H1 (cell line): ENCODE data around the gene SLC25A39. TPM values are rescaled to one million over a fixed set of nuclear protein-coding genes. Genes with fewer than 3 reads are reported as not detected.
A peak's percentile ranks its signal among the peaks of the same experiment; 100 is the strongest.

Source experiments
- CTCF ChIA-PET: fragments of 300-600 bp; sonication (Branson Sonifier 250); formaldehyde crosslinking; loops from one replicate; lab custom pipeline; 2021; ENCODE audit not compliant: partially characterized antibody; lab: Charles Lee
- POLR2A ChIA-PET: fragments of 300-600 bp; sonication (Branson Sonifier 250); formaldehyde crosslinking; loops from one replicate; lab custom pipeline; 2021; ENCODE audit warnings: inconsistent platforms; ENCODE audit not compliant: partially characterized antibody; lab: Charles Lee
- DNase-seq, 2 experiments: peaks; one replicate each; pipeline versions ENCODE4 v3.0.0 to v3.0.0-alpha.2; 2010 to 2022; ENCODE audit warnings: low spot score in 2 of 2, low read depth in 1 of 2, mixed read lengths in 1 of 2
- FAIRE-seq: peaks from 2 replicates; lab custom pipeline; 2011; peaks lifted over from hg19 to GRCh38; lab: Jason Lieb, UNC
- H2AFZ ChIP-seq: 2 replicates; pipeline ENCODE4 v1.8.1; 2012; ENCODE audit warnings: low read length, inconsistent platforms
- H2AK5ac ChIP-seq: 2 replicates; pipeline ENCODE4 v1.6.1; 2013; ENCODE audit warnings: low read depth, low read length
- H2BK120ac ChIP-seq: replicated peaks from 2 replicates; pipeline ENCODE3; 2013; ENCODE audit warnings: low read depth, low read length, inconsistent platforms
- H2BK12ac ChIP-seq: 2 replicates; pipeline ENCODE4 v1.6.1; 2013; ENCODE audit warnings: low read depth, low read length
- H2BK15ac ChIP-seq: 2 replicates; pipeline ENCODE4 v1.6.1; 2013; ENCODE audit warnings: low read length
- H2BK20ac ChIP-seq: 2 replicates; pipeline ENCODE4 v1.6.1; 2013; ENCODE audit warnings: low read length
- H2BK5ac ChIP-seq: 2 replicates; pipeline ENCODE4 v1.6.1; 2013; ENCODE audit warnings: low read depth, low read length
- H3K14ac ChIP-seq: 2 replicates; pipeline ENCODE4 v1.6.1; 2013; ENCODE audit warnings: inconsistent platforms; ENCODE audit not compliant: insufficient read length
- H3K18ac ChIP-seq: 2 replicates; pipeline ENCODE4 v1.6.1; 2013; ENCODE audit warnings: low read length; ENCODE audit errors: extremely low read depth
- H3K23ac ChIP-seq: 2 replicates; pipeline ENCODE4 v1.6.1; 2013; ENCODE audit warnings: inconsistent platforms; ENCODE audit not compliant: insufficient read length
- H3K23me2 ChIP-seq: 2 replicates; pipeline ENCODE4 v1.6.1; 2013; ENCODE audit warnings: low read depth, low read length
- H3K27ac ChIP-seq: 2 replicates; pipeline ENCODE4 v1.6.1; 2011; ENCODE audit warnings: low read depth, low read length, inconsistent platforms
- H3K27me3 ChIP-seq, 4 experiments: replicated peaks in 1 of 4; 1 replicate in 1 of 4; 2 replicates in 3 of 4; pipeline versions ENCODE4 v1.6.1 to v1.8.1; 2011 to 2013; ENCODE audit warnings: low read length in 3 of 4, mild to moderate bottlenecking in 3 of 4, inconsistent platforms in 2 of 4, mixed read lengths in 2 of 4, moderate library complexity in 1 of 4; ENCODE audit not compliant: control insufficient read depth in 3 of 4, insufficient read depth in 3 of 4; ENCODE audit errors: extremely low read depth in 1 of 4
- H3K36me3 ChIP-seq, 4 experiments: 2 replicates each; pipeline versions ENCODE4 v1.6.1 to v1.8.1; 2011 to 2013; ENCODE audit warnings: mild to moderate bottlenecking in 4 of 4, low read length in 3 of 4, moderate library complexity in 2 of 4, control low read depth in 1 of 4, inconsistent platforms in 1 of 4; ENCODE audit not compliant: insufficient read depth in 4 of 4, control insufficient read depth in 2 of 4
- H3K4ac ChIP-seq: replicated peaks from 2 replicates; pipeline ENCODE3; 2013; ENCODE audit warnings: low read length, low read depth, mixed read lengths, inconsistent platforms; ENCODE audit not compliant: insufficient read length
- H3K4me1 ChIP-seq, 4 experiments: replicated peaks in 1 of 4; 1 replicate in 1 of 4; 2 replicates in 3 of 4; pipeline versions ENCODE4 v1.6.1 to v1.8.1; 2011 to 2013; ENCODE audit warnings: low read length in 3 of 4, inconsistent platforms in 2 of 4, mixed read lengths in 1 of 4; ENCODE audit not compliant: insufficient read depth in 4 of 4, control insufficient read depth in 3 of 4
- H3K4me2 ChIP-seq, 2 experiments: 2 replicates each; pipeline versions ENCODE4 v1.6.1 to v1.8.1; 2011 to 2013; ENCODE audit warnings: low read depth in 2 of 2, low read length in 2 of 2, control low read depth in 1 of 2, inconsistent platforms in 1 of 2, mild to moderate bottlenecking in 1 of 2; ENCODE audit not compliant: insufficient read depth in 1 of 2
- H3K4me3 ChIP-seq, 4 experiments: fragments of 200-600, 300-600 bp in 1 of 4; sonication (generic), shearing (Covaris generic), sonication (Bioruptor Twin) in 1 of 4; 2 replicates each; pipeline versions ENCODE4 v1.5.1 to v1.8.1; 2011 to 2016; ENCODE audit warnings: low read length in 4 of 4, low read depth in 3 of 4, control low read depth in 2 of 4, inconsistent platforms in 2 of 4, mild to moderate bottlenecking in 2 of 4, mixed read lengths in 1 of 4, moderate library complexity in 1 of 4; ENCODE audit not compliant: insufficient read depth in 2 of 4; ENCODE audit errors: extremely low read depth in 1 of 4
- H3K56ac ChIP-seq: replicated peaks from 2 replicates; pipeline ENCODE3; 2013; ENCODE audit warnings: low read depth, mild to moderate bottlenecking, mixed read lengths, low read length, inconsistent platforms; ENCODE audit not compliant: insufficient read length
- H3K79me1 ChIP-seq: 2 replicates; pipeline ENCODE4 v1.6.1; 2013; ENCODE audit warnings: low read depth, low read length, control low read depth
- H3K79me2 ChIP-seq, 2 experiments: 2 replicates each; pipeline versions ENCODE4 v1.6.1 to v1.8.1; 2012 to 2013; ENCODE audit warnings: low read length in 2 of 2, mild to moderate bottlenecking in 2 of 2, inconsistent platforms in 1 of 2; ENCODE audit not compliant: insufficient read depth in 2 of 2, control insufficient read depth in 1 of 2
- H3K9ac ChIP-seq, 4 experiments: replicated peaks in 1 of 4; 1 replicate in 1 of 4; 2 replicates in 3 of 4; pipeline versions ENCODE4 v1.6.1 to v1.8.1; 2011 to 2013; ENCODE audit warnings: low read depth in 3 of 4, low read length in 3 of 4, control low read depth in 2 of 4, mild to moderate bottlenecking in 2 of 4, moderate library complexity in 2 of 4, inconsistent platforms in 1 of 4; ENCODE audit errors: extremely low read depth in 1 of 4
- H3K9me3 ChIP-seq, 2 experiments: 2 replicates each; pipeline versions ENCODE4 v1.6.1 to v1.8.1; 2012 to 2013; ENCODE audit warnings: mild to moderate bottlenecking in 2 of 2, moderate library complexity in 2 of 2, control low read depth in 1 of 2, inconsistent platforms in 1 of 2, low read depth in 1 of 2, low read length in 1 of 2, mixed read lengths in 1 of 2; ENCODE audit not compliant: insufficient read depth in 2 of 2
- H4K20me1 ChIP-seq, 2 experiments: replicated peaks in 1 of 2; 2 replicates each; pipeline versions ENCODE3 to v1.8.1; 2011 to 2013; ENCODE audit warnings: inconsistent platforms in 2 of 2, low read length in 2 of 2, mild to moderate bottlenecking in 1 of 2; ENCODE audit not compliant: insufficient read depth in 2 of 2, control insufficient read depth in 1 of 2
- H4K5ac ChIP-seq: 2 replicates; pipeline ENCODE4 v1.6.1; 2013; ENCODE audit warnings: low read length, low read depth, mixed read lengths, inconsistent platforms; ENCODE audit not compliant: insufficient read length
- H4K8ac ChIP-seq: 2 replicates; pipeline ENCODE4 v1.8.0; 2013; ENCODE audit warnings: mild to moderate bottlenecking, moderate library complexity, low read length, inconsistent platforms; ENCODE audit not compliant: insufficient read depth; ENCODE audit errors: extremely low read depth
- H4K91ac ChIP-seq: replicated peaks from 2 replicates; pipeline ENCODE3; 2013; ENCODE audit warnings: low read length, mixed read lengths, inconsistent platforms; ENCODE audit not compliant: insufficient read length
- CTBP2 ChIP-seq: IDR thresholded peaks from 2 replicates; pipeline ENCODE4 v1.7.0; 2011; ENCODE audit warnings: borderline replicate concordance, mild to moderate bottlenecking, moderate library complexity, mixed read lengths, low read length; ENCODE audit not compliant: insufficient read depth, insufficient read length
- KDM1A ChIP-seq: fragments of 200-600, 300-600 bp; sonication (generic); IDR thresholded peaks from 2 replicates; pipeline ENCODE4 v1.7.1; 2016; ENCODE audit warnings: mild to moderate bottlenecking, low read length, borderline replicate concordance
- POLR2A ChIP-seq, 2 experiments: IDR thresholded peaks; 1 replicate in 1 of 2; 2 replicates in 1 of 2; pipeline ENCODE4 v1.6.1; 2011; ENCODE audit warnings: low read depth in 2 of 2, low read length in 2 of 2, mild to moderate bottlenecking in 2 of 2; ENCODE audit errors: control extremely low read depth in 1 of 2
- POLR2AphosphoS5 ChIP-seq: IDR thresholded peaks from 2 replicates; pipeline ENCODE4 v1.6.1; 2011; ENCODE audit warnings: low read depth, low read length
- POU5F1 ChIP-seq: IDR thresholded peaks from 2 replicates; pipeline ENCODE4 v1.6.1; 2011; ENCODE audit warnings: low read depth, mild to moderate bottlenecking, low read length, moderate library complexity
- RBBP5 ChIP-seq: IDR thresholded peaks from 2 replicates; pipeline ENCODE4 v1.7.1; 2012; ENCODE audit warnings: low read depth, mild to moderate bottlenecking, inconsistent platforms, low read length, moderate library complexity, borderline replicate concordance
- RXRA ChIP-seq: IDR thresholded peaks from 2 replicates; pipeline ENCODE4 v1.6.1; 2011; ENCODE audit warnings: low read depth, mild to moderate bottlenecking, low read length, moderate library complexity; ENCODE audit not compliant: insufficient read depth
- TCF12 ChIP-seq: IDR thresholded peaks from 2 replicates; pipeline ENCODE4 v1.6.1; 2011; ENCODE audit warnings: low read depth, mild to moderate bottlenecking, low read length
- TEAD4 ChIP-seq: IDR thresholded peaks from 2 replicates; pipeline ENCODE4 v1.6.1; 2012; ENCODE audit warnings: low read depth, low read length, inconsistent platforms, mixed read lengths
- USF2 ChIP-seq: IDR thresholded peaks from 2 replicates; pipeline ENCODE4 v1.6.1; 2011; ENCODE audit warnings: low read length, improper control_type of control experiment
- WGBS, 2 experiments: shearing (Covaris generic) in 1 of 2; methylation state at CpG; one replicate each; pipeline versions ENCODE4 v1.1.6 to v1.1.7; 2013 to 2015; ENCODE audit warnings: low lambda C conversion rate in 2 of 2, mixed read lengths in 2 of 2, inconsistent platforms in 1 of 2, low coverage in 1 of 2, missing lambda C conversion rate in 1 of 2; ENCODE audit not compliant: insufficient replicate concordance in 2 of 2, insufficient coverage in 1 of 2, insufficient read length in 1 of 2; ENCODE audit errors: extremely low coverage in 1 of 2, missing lambda C conversion rate in 1 of 2; 5-methylcytosine and 5-hydroxymethylcytosine counted together
- polyA plus RNA-seq, 7 experiments: library from polyadenylated mRNA; depleted of rRNA in 3 of 7; stranded (reverse) in 5 of 7; unstranded in 2 of 7; fragments of >200 nt in 5 of 7; fragments of 200-250 nt in 2 of 7; gene quantifications; 1 replicate in 5 of 7; 2 replicates in 1 of 7; 4 replicates in 1 of 7; pipeline versions ENCODE4 v1.2.1 to v1.2.3, GENCODE V29; 2011 to 2013; ENCODE audit warnings: missing spikeins in 2 of 7, mixed read lengths in 2 of 7
- total RNA-seq: library from RNA; stranded (reverse); fragmentation: NEBNext Ultra II Directional; extraction: Animal tissue kit (Norgen Biotek cat#: 25700); gene quantifications from 2 replicates; pipeline ENCODE4 v1.2.1, GENCODE V29; 2021

SLC25A39 gene
- total and polyA plus RNA-seq, 2 of the 8 experiments (the other 6 are each of a cell fraction or from before 2014, with no cell fraction given) = 200 to 291 TPM

GRCh38 chr17:44352828-44353671, 28.4 kb upstream of the SLC25A39 start:
- H2BK20ac ChIP-seq = no peak overlapping the region
- H2BK5ac ChIP-seq = no peak overlapping the region
- H3K23ac ChIP-seq = no peak overlapping the region
- H4K8ac ChIP-seq = no peak overlapping the region; the same call in 1 of the 2 replicates
- peaks cover 4 to 23% of the 10 kb centered on the region in 2 experiments for H4K20me1 ChIP-seq
- no peak overlapping the region for H4K5ac ChIP-seq
- H2BK15ac ChIP-seq = no peak overlapping the region
- CTCF ChIA-PET = interaction anchor here (0.7 to 5.7 kb wide), 11 partner anchors 8 to 293 kb away, joined by 3 to 62 read pairs (median 19); partner anchors contain the start of genes ASB16, FAM171A2, GRN and TMUB2
- H3K4me1 ChIP-seq = peaks cover 0 to 8% (median 4%) of the 10 kb centered on the region in 4 experiments; a peak in 4 of 7 replicates
- H3K36me3 ChIP-seq = peaks cover 0 to 3% (median under 1%) of the 10 kb centered on the region in 4 experiments; a peak in 3 of 8 replicates
- H3K56ac ChIP-seq = no peak overlapping the region
- H3K4ac ChIP-seq = no peak overlapping the region
- no peaks in the 10 kb centered on the region for H3K9me3 ChIP-seq
- no peak overlapping the region for H2AFZ ChIP-seq
- peaks cover 2% of the 10 kb centered on the region for H3K79me1 ChIP-seq
- no peak overlapping the region for H3K27ac ChIP-seq
- H3K18ac ChIP-seq = no peak overlapping the region
- no peak overlapping the region for H3K14ac ChIP-seq
- peaks cover 8% of the 10 kb centered on the region; the same call in 1 of the 2 replicates for H3K23me2 ChIP-seq
- WGBS, 2 experiments = 47% methylated on average over 13 of the region's 22 CpGs; no CpG with 5 or more reads in 1 of the 2 experiments
- H2BK120ac ChIP-seq = no peak overlapping the region
- H3K79me2 ChIP-seq = no peaks in the 10 kb centered on the region
- FAIRE-seq (no peak), DNase-seq (no peak)
- no peak overlapping the region for H2AK5ac ChIP-seq
- no peaks in the 10 kb centered on the region; a peak in 2 of 7 replicates for H3K27me3 ChIP-seq
- no peak overlapping the region for H4K91ac ChIP-seq
- H3K9ac ChIP-seq = peak overlapping the region in 2 of 4 experiments; percentile 13 to 18; a peak in 1 of 7 replicates
- no peak overlapping the region for H2BK12ac ChIP-seq
- POLR2A ChIA-PET = interaction anchor here (0.8 to 3.2 kb wide), 21 partner anchors 8 to 230 kb away, joined by 3 to 18 read pairs (median 4); partner anchors contain the start of genes FAM171A2, GRN, HDAC5 and TMUB2
- peak overlapping the region; percentile 42 to 68 (median 50) for H3K4me3 ChIP-seq
- peak overlapping the region; percentile 71 to 93 for H3K4me2 ChIP-seq
- TF ChIP-seq POLR2AphosphoS5 (peak; percentile 31; the same call in 1 of the 2 replicates), TCF12 (no peak), TEAD4 (no peak), POLR2A (IDR thresholded peaks at IDR 0.05; ENCODE audit: control extremely low read depth in 1 of 2, low read depth in 2 of 2, low read length in 2 of 2) (peak in 1 of 2 experiments; percentile 51; a peak in 1 of 3 replicates), USF2 (no peak), CTBP2 (no peak), KDM1A (no peak), RXRA (no peak), RBBP5 (no peak), POU5F1 (no peak)
